Stimulated activated CD4-positive, alpha-beta T cell treated with anti-CD3 and anti-CD28 coated beads, Interleukin-1b, Interleukin-23, amount 100 ng/mL, for 1 hour (primary cell): ENCODE data around the gene CA9.

Source experiments
- DNase-seq, 2 donors: peaks; one replicate each; pipeline ENCODE4 v3.0.0-alpha.2; 2020; ENCODE audit warnings: low read depth in 2 of 2

CA9 gene

GRCh38 chr9:35691757-35692301, 18.1 kb downstream of the CA9 start:
- no peak for DNase-seq

GRCh38 chr9:35695943-35696401, 22.2 kb downstream of the CA9 start:
- DNase-seq = no peak

- DNase-seq = peak; percentile 9 to 37
These were observed 22.9 kb downstream of the CA9 start for GRCh38 chr9:35696520-35697215.

GRCh38 chr9:35697486-35697885, 23.8 kb downstream of the CA9 start:
- no peak for DNase-seq

- no peak for DNase-seq
These were observed 24.5 kb downstream of the CA9 start for GRCh38 chr9:35698231-35698630.

GRCh38 chr9:35700031-35700430, 26.3 kb downstream of the CA9 start:
- no peak for DNase-seq

GRCh38 chr9:35700942-35701341, 27.2 kb downstream of the CA9 start:
- no peak for DNase-seq

- DNase-seq = no peak
These were observed 29.0 kb downstream of the CA9 start for GRCh38 chr9:35702696-35703095.

GRCh38 chr9:35703906-35704672, 30.4 kb downstream of the CA9 start:
- DNase-seq = no peak

GRCh38 chr9:35705372-35705771, 31.6 kb downstream of the CA9 start:
- DNase-seq = no peak

- no peak for DNase-seq
These were observed 32.2 kb downstream of the CA9 start for GRCh38 chr9:35705836-35706430.

- no peak for DNase-seq
These were observed 33.2 kb downstream of the CA9 start for GRCh38 chr9:35706951-35707350.

- no peak for DNase-seq
These were observed 34.4 kb downstream of the CA9 start for GRCh38 chr9:35708146-35708545.

- no peak for DNase-seq
These were observed 37.2 kb downstream of the CA9 start for GRCh38 chr9:35710818-35711500.

GRCh38 chr9:35711501-35712428, 38.0 kb downstream of the CA9 start:
- no peak for DNase-seq

- DNase-seq = no peak
These were observed 39.2 kb downstream of the CA9 start for GRCh38 chr9:35712762-35713400.

- no peak for DNase-seq
These were observed 39.9 kb downstream of the CA9 start for GRCh38 chr9:35713578-35713977.

GRCh38 chr9:35714123-35714522, 40.4 kb downstream of the CA9 start:
- no peak for DNase-seq

GRCh38 chr9:35714579-35715252, 41.0 kb downstream of the CA9 start:
- DNase-seq = no peak

GRCh38 chr9:35716230-35716629, 42.5 kb downstream of the CA9 start:
- DNase-seq = no peak
